Liver (tissue), 9 donors: ENCODE results near the gene NMD3. TPM values are rescaled to one million over a fixed set of nuclear protein-coding genes. Genes with fewer than 3 reads are reported as not detected.
A peak's percentile ranks its signal among the peaks of the same experiment; 100 is the strongest.

Source experiments
- DNase-seq: peaks from one replicate; pipeline ENCODE4 v3.0.0-alpha.2; 2017; ENCODE audit warnings: low spot score
- H3K27ac ChIP-seq, 2 donors: one replicate each; pipeline ENCODE4 v1.7.0; 2013; ENCODE audit warnings: inconsistent platforms in 2 of 2, low read length in 2 of 2, control low read depth in 1 of 2, low read depth in 1 of 2, mild to moderate bottlenecking in 1 of 2
- H3K27me3 ChIP-seq, 4 donors: one replicate each; pipeline versions ENCODE4 v1.6.1 to v1.7.0; 2013; ENCODE audit warnings: low read length in 3 of 4, inconsistent platforms in 1 of 4, mild to moderate bottlenecking in 1 of 4, moderate library complexity in 1 of 4; ENCODE audit not compliant: control insufficient read depth in 4 of 4, insufficient read depth in 4 of 4
- H3K36me3 ChIP-seq, 4 donors: one replicate each; pipeline versions ENCODE4 v1.6.1 to v1.7.0; 2013; ENCODE audit warnings: low read length in 3 of 4, mild to moderate bottlenecking in 3 of 4, low read depth in 1 of 4, moderate library complexity in 1 of 4; ENCODE audit not compliant: control insufficient read depth in 4 of 4, insufficient read depth in 3 of 4
- H3K4me1 ChIP-seq, 4 donors: one replicate each; pipeline versions ENCODE4 v1.6.1 to v1.7.0; 2013; ENCODE audit warnings: low read length in 3 of 4, mild to moderate bottlenecking in 3 of 4, moderate library complexity in 1 of 4; ENCODE audit not compliant: control insufficient read depth in 4 of 4, insufficient read depth in 4 of 4
- H3K4me3 ChIP-seq, 3 donors: one replicate each; pipeline versions ENCODE4 v1.6.1 to v1.7.0; 2013; ENCODE audit warnings: low read length in 3 of 3, control low read depth in 1 of 3, low read depth in 1 of 3, mild to moderate bottlenecking in 1 of 3
- H3K9ac ChIP-seq, 2 donors: one replicate each; pipeline ENCODE4 v1.7.0; 2013; ENCODE audit warnings: low read length in 2 of 2, mild to moderate bottlenecking in 2 of 2, moderate library complexity in 2 of 2, control low read depth in 1 of 2, low read depth in 1 of 2
- H3K9me3 ChIP-seq, 4 donors: one replicate each; pipeline versions ENCODE4 v1.6.1 to v1.7.0; 2013; ENCODE audit warnings: low read length in 3 of 4; ENCODE audit not compliant: control insufficient read depth in 4 of 4
- CTCF ChIP-seq: fragments of 150-350 bp; IDR thresholded peaks from 2 replicates; pipeline ENCODE4 v1.5.1; 2017; ENCODE audit warnings: improper control_type of control experiment, low read depth, low read length; ENCODE audit not compliant: missing input control
- EGR1 ChIP-seq, 2 donors: IDR thresholded peaks; 2 replicates each; pipeline ENCODE4 v1.6.1; 2016 to 2018; ENCODE audit warnings: antibody characterized with exemption in 2 of 2, low read depth in 2 of 2
- FOXA1 ChIP-seq: IDR thresholded peaks from 2 replicates; pipeline ENCODE4 v1.6.1; 2016; ENCODE audit warnings: antibody characterized with exemption
- FOXA2 ChIP-seq: IDR thresholded peaks from 2 replicates; pipeline ENCODE4 v1.6.1; 2016; ENCODE audit warnings: antibody characterized with exemption
- GABPA ChIP-seq, 2 donors: IDR thresholded peaks in 1 of 2; conservative IDR thresholded peaks in 1 of 2; 2 replicates each; pipeline ENCODE4 v1.6.1; 2016; ENCODE audit warnings: antibody characterized with exemption in 2 of 2, mild to moderate bottlenecking in 1 of 2, moderate library complexity in 1 of 2
- HNF4A ChIP-seq, 2 donors: conservative IDR thresholded peaks; 2 replicates each; pipeline ENCODE4 v1.6.1; 2016; ENCODE audit warnings: antibody characterized with exemption in 2 of 2, mild to moderate bottlenecking in 2 of 2
- HNF4G ChIP-seq: IDR thresholded peaks from 2 replicates; pipeline ENCODE4 v1.6.1; 2016; ENCODE audit warnings: antibody characterized with exemption
- JUND ChIP-seq, 2 donors: IDR thresholded peaks; 2 replicates each; pipeline ENCODE4 v1.6.1; 2016; ENCODE audit warnings: antibody characterized with exemption in 2 of 2
- NR2F2 ChIP-seq: IDR thresholded peaks from 2 replicates; pipeline ENCODE4 v1.6.1; 2016; ENCODE audit warnings: antibody characterized with exemption
- RAD21 ChIP-seq, 2 donors: IDR thresholded peaks; 2 replicates each; pipeline ENCODE4 v1.6.1; 2016; ENCODE audit warnings: antibody characterized with exemption in 2 of 2, mild to moderate bottlenecking in 2 of 2
- RXRA ChIP-seq, 2 donors: IDR thresholded peaks; 2 replicates each; pipeline ENCODE4 v1.6.1; 2017 to 2018; ENCODE audit warnings: antibody characterized with exemption in 2 of 2, mild to moderate bottlenecking in 1 of 2
- SP1 ChIP-seq: IDR thresholded peaks from 2 replicates; pipeline ENCODE4 v1.6.1; 2018; ENCODE audit warnings: antibody characterized with exemption, mild to moderate bottlenecking
- TAF1 ChIP-seq: conservative IDR thresholded peaks from 2 replicates; pipeline ENCODE4 v1.6.1; 2016; ENCODE audit warnings: antibody characterized with exemption, mild to moderate bottlenecking
- YY1 ChIP-seq: IDR thresholded peaks from 2 replicates; pipeline ENCODE4 v1.6.1; 2016; ENCODE audit warnings: antibody characterized with exemption, mild to moderate bottlenecking
- WGBS: extraction: QIAGEN DNeasy Blood & Tissue Kit; methylation state at CpG from one replicate; pipeline ENCODE4 v1.1.7; 2013; 5-methylcytosine and 5-hydroxymethylcytosine counted together
- polyA plus RNA-seq, 2 donors: library from polyadenylated mRNA; stranded (reverse) in 1 of 2; unstranded in 1 of 2; fragments of 200-250 nt in 1 of 2; fragments of >200 nt in 1 of 2; fragmentation: Nextera tagmentation in 1 of 2; extraction: Ambion mirVana in 1 of 2; gene quantifications; one replicate each; pipeline versions ENCODE4 v1.2.1 to v1.2.3, GENCODE V29; 2013 to 2015
- total RNA-seq, 2 donors: library from RNA; depleted of rRNA; stranded (reverse); fragments of >200 nt; gene quantifications; one replicate each; pipeline ENCODE4 v1.2.3, GENCODE V29; 2014
- TF ChIP-seq, protein P1 (sequence below): IDR thresholded peaks from 2 replicates; pipeline ENCODE4 v1.6.1; 2016; ENCODE audit warnings: antibody characterized with exemption
- TF ChIP-seq, protein P2 (sequence below): IDR thresholded peaks from 2 replicates; pipeline ENCODE4 v1.6.1; 2016; ENCODE audit warnings: antibody characterized with exemption
- TF ChIP-seq, protein P3 (sequence below): IDR thresholded peaks from 2 replicates; pipeline ENCODE4 v1.6.1; 2016; ENCODE audit warnings: antibody characterized with exemption, mild to moderate bottlenecking
- TF ChIP-seq, protein P4 (sequence below): IDR thresholded peaks from 2 replicates; pipeline ENCODE4 v1.6.1; 2016; ENCODE audit warnings: antibody characterized with exemption
- donor health status: healthy.
- donor health status: healthy.
- donor health status: healthy.
- donor health status: healthy.
- donor health status: healthy.

The NMD3 gene
- total and polyA plus RNA-seq, 4 donors = 19.9 to 58.7 (median 36.6) TPM

- TF ChIP-seq CTCF = no peak
Observed at GRCh38 chr3:161221806-161222600, 892 bp downstream of the NMD3 start (continued).

DNA sequence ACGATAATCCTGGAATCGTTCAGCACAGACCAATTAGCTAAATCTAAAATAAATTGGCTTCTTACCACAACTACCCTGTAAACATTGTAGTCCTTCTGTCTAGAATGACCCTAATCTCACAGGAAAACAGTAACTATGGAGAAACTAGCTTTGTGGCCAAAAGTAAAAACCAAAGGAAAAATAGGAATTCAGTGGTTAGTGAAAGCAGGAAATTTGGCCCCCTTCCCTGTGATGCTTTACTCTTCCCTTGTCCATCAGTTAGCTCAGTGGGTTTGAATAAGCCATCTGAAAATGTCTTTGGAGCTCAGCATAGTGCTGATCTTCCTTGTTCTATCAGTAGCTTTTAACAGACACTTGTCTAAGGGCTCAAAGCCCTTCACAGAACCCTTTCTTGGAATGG lies 1.6 kb downstream of the NMD3 start:
- Histone ChIP-seq H3K9ac (peak overlapping the region; percentile 26 to 98), H3K27me3 (no peaks in the 10 kb centered on the region), H3K9me3 (no peaks in the 10 kb centered on the region), H3K27ac (peak overlapping the region; percentile 42 to 98), H3K4me1 (peaks cover 0 to 30% (median 10%) of the 10 kb centered on the region in 4 donors), H3K36me3 (peaks cover 0 to 6% (median 1%) of the 10 kb centered on the region in 4 donors), H3K4me3 (peak overlapping the region; percentile 66 to 99 (median 92))
- DNase-seq = no peak
- no peak for TF ChIP-seq FOXA2
- TF ChIP-seq, protein P1, sequence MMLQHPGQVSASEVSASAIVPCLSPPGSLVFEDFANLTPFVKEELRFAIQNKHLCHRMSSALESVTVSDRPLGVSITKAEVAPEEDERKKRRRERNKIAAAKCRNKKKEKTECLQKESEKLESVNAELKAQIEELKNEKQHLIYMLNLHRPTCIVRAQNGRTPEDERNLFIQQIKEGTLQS = no peak
- 23% methylated on average over 2 of the region's 2 CpGs for WGBS

- Histone ChIP-seq H3K9me3 (no peaks in the 10 kb centered on the region), H3K36me3 (peaks cover 2 to 13% (median 8%) of the 10 kb centered on the region in 4 donors), H3K27ac (peak overlapping the region; percentile 77 to 83), H3K27me3 (no peaks in the 10 kb centered on the region), H3K9ac (peak overlapping the region; percentile 16 to 45), H3K4me3 (peak overlapping the region; percentile 30), H3K4me1 (peaks cover 0 to 30% (median 13%) of the 10 kb centered on the region in 4 donors)
- no peak for DNase-seq
- TF ChIP-seq NR2F2 (no peak), FOXA1 (peak; percentile 14), EGR1 (IDR thresholded peaks at IDR 0.05; ENCODE audit: low read depth in 2 of 2) (no peak), GABPA (IDR thresholded peaks at IDR 0.05 in 1 of 2, conservative IDR thresholded peaks at IDR 0.05 in 1 of 2) (no peak), TAF1 (no peak), RAD21 (IDR thresholded peaks at IDR 0.05) (peak; percentile 19 to 23), JUND (IDR thresholded peaks at IDR 0.05) (peak in 1 of 2 donors; percentile 34), YY1 (peak; percentile 43), HNF4A (conservative IDR thresholded peaks at IDR 0.05) (peak; percentile 60 to 80), HNF4G (no peak), FOXA2 (peak; percentile 56), SP1 (peak; percentile 46), RXRA (IDR thresholded peaks at IDR 0.05) (peak in 1 of 2 donors; percentile 73), CTCF (no peak)
- TF ChIP-seq, protein P2, sequence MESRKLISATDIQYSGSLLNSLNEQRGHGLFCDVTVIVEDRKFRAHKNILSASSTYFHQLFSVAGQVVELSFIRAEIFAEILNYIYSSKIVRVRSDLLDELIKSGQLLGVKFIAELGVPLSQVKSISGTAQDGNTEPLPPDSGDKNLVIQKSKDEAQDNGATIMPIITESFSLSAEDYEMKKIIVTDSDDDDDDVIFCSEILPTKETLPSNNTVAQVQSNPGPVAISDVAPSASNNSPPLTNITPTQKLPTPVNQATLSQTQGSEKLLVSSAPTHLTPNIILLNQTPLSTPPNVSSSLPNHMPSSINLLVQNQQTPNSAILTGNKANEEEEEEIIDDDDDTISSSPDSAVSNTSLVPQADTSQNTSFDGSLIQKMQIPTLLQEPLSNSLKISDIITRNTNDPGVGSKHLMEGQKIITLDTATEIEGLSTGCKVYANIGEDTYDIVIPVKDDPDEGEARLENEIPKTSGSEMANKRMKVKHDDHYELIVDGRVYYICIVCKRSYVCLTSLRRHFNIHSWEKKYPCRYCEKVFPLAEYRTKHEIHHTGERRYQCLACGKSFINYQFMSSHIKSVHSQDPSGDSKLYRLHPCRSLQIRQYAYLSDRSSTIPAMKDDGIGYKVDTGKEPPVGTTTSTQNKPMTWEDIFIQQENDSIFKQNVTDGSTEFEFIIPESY = peak; percentile 55
- TF ChIP-seq, protein P3, sequence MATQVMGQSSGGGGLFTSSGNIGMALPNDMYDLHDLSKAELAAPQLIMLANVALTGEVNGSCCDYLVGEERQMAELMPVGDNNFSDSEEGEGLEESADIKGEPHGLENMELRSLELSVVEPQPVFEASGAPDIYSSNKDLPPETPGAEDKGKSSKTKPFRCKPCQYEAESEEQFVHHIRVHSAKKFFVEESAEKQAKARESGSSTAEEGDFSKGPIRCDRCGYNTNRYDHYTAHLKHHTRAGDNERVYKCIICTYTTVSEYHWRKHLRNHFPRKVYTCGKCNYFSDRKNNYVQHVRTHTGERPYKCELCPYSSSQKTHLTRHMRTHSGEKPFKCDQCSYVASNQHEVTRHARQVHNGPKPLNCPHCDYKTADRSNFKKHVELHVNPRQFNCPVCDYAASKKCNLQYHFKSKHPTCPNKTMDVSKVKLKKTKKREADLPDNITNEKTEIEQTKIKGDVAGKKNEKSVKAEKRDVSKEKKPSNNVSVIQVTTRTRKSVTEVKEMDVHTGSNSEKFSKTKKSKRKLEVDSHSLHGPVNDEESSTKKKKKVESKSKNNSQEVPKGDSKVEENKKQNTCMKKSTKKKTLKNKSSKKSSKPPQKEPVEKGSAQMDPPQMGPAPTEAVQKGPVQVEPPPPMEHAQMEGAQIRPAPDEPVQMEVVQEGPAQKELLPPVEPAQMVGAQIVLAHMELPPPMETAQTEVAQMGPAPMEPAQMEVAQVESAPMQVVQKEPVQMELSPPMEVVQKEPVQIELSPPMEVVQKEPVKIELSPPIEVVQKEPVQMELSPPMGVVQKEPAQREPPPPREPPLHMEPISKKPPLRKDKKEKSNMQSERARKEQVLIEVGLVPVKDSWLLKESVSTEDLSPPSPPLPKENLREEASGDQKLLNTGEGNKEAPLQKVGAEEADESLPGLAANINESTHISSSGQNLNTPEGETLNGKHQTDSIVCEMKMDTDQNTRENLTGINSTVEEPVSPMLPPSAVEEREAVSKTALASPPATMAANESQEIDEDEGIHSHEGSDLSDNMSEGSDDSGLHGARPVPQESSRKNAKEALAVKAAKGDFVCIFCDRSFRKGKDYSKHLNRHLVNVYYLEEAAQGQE = peak; percentile 30
- TF ChIP-seq, protein P4, sequence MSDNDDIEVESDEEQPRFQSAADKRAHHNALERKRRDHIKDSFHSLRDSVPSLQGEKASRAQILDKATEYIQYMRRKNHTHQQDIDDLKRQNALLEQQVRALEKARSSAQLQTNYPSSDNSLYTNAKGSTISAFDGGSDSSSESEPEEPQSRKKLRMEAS = peak; percentile 21
- TF ChIP-seq, protein P1 = no peak
- WGBS = 39% methylated on average over 8 of the region's 8 CpGs
Observed at GRCh38 chr3:161224786-161225185, 3.7 kb downstream of the NMD3 start.
